Activated T-helper 2 cell treated with anti-CD3 and anti-CD28 coated beads, Interferon-gamma antibody, Interleukin-2, Interleukin-4, amounts not matched to agents 10 μg/mL and 5 μg/mL and 100 μg/mL, durations not matched to agents 14 hours and 24 hours and 36 hours (primary cell): ENCODE data around the gene TRIM71. TPM values are rescaled to one million over a fixed set of nuclear protein-coding genes. Genes with fewer than 3 reads are reported as not detected.

Experiments
- DNase-seq: peaks from one replicate; pipeline ENCODE4 v3.0.0; 2021; ENCODE audit warnings: low spot score
- H3K27ac Mint-ChIP-seq: one replicate; pipeline ENCODE4 v1.8.0; 2021; ENCODE audit warnings: mixed read lengths
- H3K27me3 Mint-ChIP-seq: one replicate; pipeline ENCODE4 v1.8.0; 2021; ENCODE audit warnings: low read depth, mixed read lengths
- H3K36me3 Mint-ChIP-seq: one replicate; pipeline ENCODE4 v1.8.0; 2021; ENCODE audit warnings: low read depth, mixed read lengths
- H3K4me1 Mint-ChIP-seq: one replicate; pipeline ENCODE4 v1.8.0; 2021; ENCODE audit warnings: low read depth, mixed read lengths
- H3K4me3 Mint-ChIP-seq: one replicate; pipeline ENCODE4 v1.8.0; 2021; ENCODE audit warnings: low read depth, mild to moderate bottlenecking, moderate library complexity, mixed read lengths
- H3K9me3 Mint-ChIP-seq: one replicate; pipeline ENCODE4 v1.8.0; 2021; ENCODE audit warnings: mixed read lengths
- intact Hi-C: fragments of 100-400 bp; cut with micrococcal nuclease; formaldehyde crosslinking; loops from one replicate; pipeline ENCODE4 v1.15.1; 2023
- total RNA-seq: library from RNA; stranded (reverse); gene quantifications from 2 replicates; pipeline ENCODE4 v1.2.3, GENCODE V29; 2022

Gene TRIM71
- total RNA-seq, 1 donor from 2014 or later: 0.05 TPM

- no peak for DNase-seq
- no peak overlapping the region for H3K27ac Mint-ChIP-seq
- H3K27me3 Mint-ChIP-seq: peaks cover 17% of the 10 kb centered on the region
- H3K9me3 Mint-ChIP-seq: no peaks in the 10 kb centered on the region
- intact Hi-C loops: no loop called here
- no peaks in the 10 kb centered on the region for H3K36me3 Mint-ChIP-seq
- H3K4me3 Mint-ChIP-seq: no peak overlapping the region
- H3K4me1 Mint-ChIP-seq: no peaks in the 10 kb centered on the region
These were observed 32.4 kb downstream of the TRIM71 start for GRCh38 chr3:32850226-32850625.

GRCh38 chr3:32850636-32851035 is 32.8 kb downstream of the TRIM71 start:
- intact Hi-C loops: no loop called here
- no peak for DNase-seq
- Mint-ChIP-seq H3K4me1 (no peaks in the 10 kb centered on the region), H3K36me3 (no peaks in the 10 kb centered on the region), H3K27me3 (peaks cover 17% of the 10 kb centered on the region), H3K9me3 (no peaks in the 10 kb centered on the region), H3K4me3 (no peak overlapping the region), H3K27ac (no peak overlapping the region)

GRCh38 chr3:32852146-32852545 is 34.3 kb downstream of the TRIM71 start:
- Mint-ChIP-seq H3K27ac (no peak overlapping the region), H3K9me3 (no peaks in the 10 kb centered on the region), H3K4me1 (no peaks in the 10 kb centered on the region), H3K36me3 (no peaks in the 10 kb centered on the region), H3K27me3 (peaks cover 15% of the 10 kb centered on the region), H3K4me3 (no peak overlapping the region)
- DNase-seq: no peak
- intact Hi-C loops: no loop called here

GRCh38 chr3:32855350-32855953 is 37.7 kb downstream of the TRIM71 start:
- intact Hi-C loops: no loop called here
- no peak for DNase-seq
- H3K27ac Mint-ChIP-seq: no peak overlapping the region

DNA sequence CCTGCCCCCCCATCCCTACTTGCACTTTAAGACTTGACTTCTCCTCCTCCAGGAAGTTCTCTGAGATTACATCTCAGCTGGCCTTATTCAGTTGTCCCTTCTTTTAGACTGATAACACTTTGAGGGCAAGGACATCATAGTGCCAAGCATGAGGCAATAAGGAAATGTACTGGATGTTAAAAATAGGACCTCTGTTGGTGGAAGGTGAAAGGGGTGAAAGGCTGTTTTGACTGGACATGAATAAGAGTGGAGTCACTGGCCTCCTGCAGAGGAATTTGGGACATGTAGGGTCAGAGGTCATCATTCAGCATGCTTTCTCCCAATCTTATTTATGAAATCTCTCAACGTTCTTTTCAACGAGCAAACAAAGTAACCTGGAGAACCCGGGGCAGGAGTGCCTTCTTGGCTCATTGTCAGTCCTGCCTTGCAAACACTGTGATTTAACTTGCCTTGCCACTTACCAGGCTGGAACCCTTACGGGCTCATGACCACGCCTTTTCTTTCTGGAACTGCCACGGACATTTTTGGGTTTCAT is 38.6 kb downstream of the TRIM71 start:
- no peak overlapping the region for H3K27ac Mint-ChIP-seq
- intact Hi-C loops: no loop called here
- peaks cover 15% of the 10 kb centered on the region for H3K27me3 Mint-ChIP-seq
- no peak overlapping the region for H3K4me3 Mint-ChIP-seq
- H3K9me3 Mint-ChIP-seq: no peaks in the 10 kb centered on the region
- no peaks in the 10 kb centered on the region for H3K4me1 Mint-ChIP-seq
- no peak for DNase-seq
- H3K36me3 Mint-ChIP-seq: no peaks in the 10 kb centered on the region

More at GRCh38 chr3:32855350-32855953, 37.7 kb downstream of the TRIM71 start:
- H3K4me1 Mint-ChIP-seq: no peaks in the 10 kb centered on the region
- no peaks in the 10 kb centered on the region for H3K36me3 Mint-ChIP-seq
- H3K4me3 Mint-ChIP-seq: no peak overlapping the region
- peaks cover 15% of the 10 kb centered on the region for H3K27me3 Mint-ChIP-seq
- H3K9me3 Mint-ChIP-seq: no peaks in the 10 kb centered on the region

DNA sequence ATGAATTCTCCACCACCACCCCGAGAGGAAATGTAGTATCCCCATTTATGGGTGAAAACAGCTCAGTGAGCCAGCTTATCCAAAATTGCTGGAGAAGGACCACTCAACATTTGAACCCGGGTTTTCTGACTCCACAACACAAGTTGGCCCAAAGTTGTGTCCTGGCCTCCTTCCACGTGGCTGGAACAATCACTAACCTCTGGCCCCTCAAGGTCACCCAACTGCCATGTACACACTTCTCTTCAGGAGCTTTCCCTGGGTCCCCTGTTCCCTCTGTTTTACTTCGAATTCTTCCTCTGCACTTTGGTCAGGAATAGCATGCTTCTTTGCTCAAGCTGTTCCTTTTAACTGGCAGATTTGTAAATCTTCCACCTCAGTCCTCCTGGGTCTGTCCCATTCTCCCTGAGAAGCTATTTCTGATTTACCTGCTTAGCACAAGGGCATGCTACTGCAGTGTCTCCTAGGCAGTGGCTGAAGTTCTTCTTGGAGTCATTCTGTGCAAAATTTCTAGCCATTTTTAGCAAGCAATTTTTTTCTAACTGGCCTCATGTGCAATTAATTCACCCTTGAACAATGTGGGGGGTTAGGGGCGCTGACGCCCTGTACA is 39.2 kb downstream of the TRIM71 start:
- no peak overlapping the region for H3K27ac Mint-ChIP-seq
- intact Hi-C loops: no loop called here
- no peak for DNase-seq
- H3K4me1 Mint-ChIP-seq: no peaks in the 10 kb centered on the region
- H3K36me3 Mint-ChIP-seq: no peaks in the 10 kb centered on the region
- H3K27me3 Mint-ChIP-seq: peaks cover 10% of the 10 kb centered on the region
- H3K4me3 Mint-ChIP-seq: no peak overlapping the region
- no peaks in the 10 kb centered on the region for H3K9me3 Mint-ChIP-seq

DNA sequence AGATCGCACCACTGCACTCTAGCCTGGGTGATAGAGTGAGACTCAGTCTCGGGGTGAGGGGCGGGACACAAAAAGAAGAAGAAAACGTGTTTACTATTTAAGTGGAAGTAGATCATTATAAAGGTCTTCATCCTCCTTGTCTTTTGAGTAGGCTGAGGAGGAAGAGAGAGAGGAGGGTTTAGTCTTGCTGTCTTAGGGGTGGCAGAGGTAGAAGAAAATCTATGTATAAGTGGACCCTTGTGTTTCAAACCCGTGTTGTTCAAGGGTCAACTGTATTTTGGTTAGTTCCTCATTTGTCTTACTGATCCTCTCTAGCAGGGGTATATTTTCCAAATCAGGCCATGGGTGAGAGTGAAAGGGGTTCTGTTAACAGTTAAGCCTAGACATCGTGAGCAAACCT is 40.1 kb downstream of the TRIM71 start:
- Mint-ChIP-seq H3K9me3 (no peaks in the 10 kb centered on the region), H3K4me1 (no peaks in the 10 kb centered on the region), H3K36me3 (no peaks in the 10 kb centered on the region), H3K27me3 (peaks cover 8% of the 10 kb centered on the region), H3K27ac (no peak overlapping the region), H3K4me3 (no peak overlapping the region)
- intact Hi-C loops: no loop called here
- no peak for DNase-seq

GRCh38 chr3:32859604-32860237 is 41.9 kb downstream of the TRIM71 start:
- H3K36me3 Mint-ChIP-seq: no peaks in the 10 kb centered on the region

DNA sequence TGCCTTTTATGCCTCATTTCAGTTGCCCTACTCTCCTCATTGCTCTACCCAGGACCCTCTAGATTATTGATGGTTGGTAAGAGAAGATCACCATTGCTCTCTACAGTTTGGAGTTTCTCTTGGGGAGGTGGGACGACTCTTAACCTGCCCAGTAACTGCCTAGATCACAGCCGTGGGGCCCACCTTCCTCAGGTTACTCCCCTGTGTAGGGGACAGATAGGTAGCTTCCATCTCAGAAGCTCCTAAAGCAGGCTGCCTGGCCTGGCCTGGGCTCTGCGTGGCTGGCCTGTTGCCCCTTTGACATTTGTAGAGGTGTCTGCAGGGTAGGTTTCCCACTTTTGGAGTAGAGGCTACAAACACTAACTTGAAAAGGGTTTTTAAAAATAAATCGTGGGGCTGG is 42.7 kb downstream of the TRIM71 start:
- Mint-ChIP-seq H3K4me1 (no peaks in the 10 kb centered on the region), H3K4me3 (no peak overlapping the region), H3K27ac (no peak overlapping the region), H3K9me3 (no peaks in the 10 kb centered on the region), H3K36me3 (no peaks in the 10 kb centered on the region), H3K27me3 (peaks cover 3% of the 10 kb centered on the region)
- no peak for DNase-seq
- intact Hi-C loops: no loop called here

More at GRCh38 chr3:32859604-32860237, 41.9 kb downstream of the TRIM71 start:
- H3K4me1 Mint-ChIP-seq: no peaks in the 10 kb centered on the region
- H3K27me3 Mint-ChIP-seq: peaks cover 4% of the 10 kb centered on the region
- intact Hi-C loops: no loop called here
- no peak overlapping the region for H3K27ac Mint-ChIP-seq
- no peak for DNase-seq
- no peak overlapping the region for H3K4me3 Mint-ChIP-seq
- H3K9me3 Mint-ChIP-seq: no peaks in the 10 kb centered on the region

GRCh38 chr3:32861681-32862080 is 43.9 kb downstream of the TRIM71 start:
- Mint-ChIP-seq H3K4me3 (no peak overlapping the region), H3K4me1 (no peaks in the 10 kb centered on the region), H3K27me3 (peaks cover 7% of the 10 kb centered on the region), H3K36me3 (no peaks in the 10 kb centered on the region), H3K27ac (no peak overlapping the region), H3K9me3 (no peaks in the 10 kb centered on the region)
- intact Hi-C loops: no loop called here
- DNase-seq: no peak

GRCh38 chr3:32862247-32862935 is 44.6 kb downstream of the TRIM71 start:
- no peak for DNase-seq
- H3K27me3 Mint-ChIP-seq: peaks cover 7% of the 10 kb centered on the region
- no peak overlapping the region for H3K27ac Mint-ChIP-seq
- H3K36me3 Mint-ChIP-seq: no peaks in the 10 kb centered on the region
- no peak overlapping the region for H3K4me3 Mint-ChIP-seq
- H3K4me1 Mint-ChIP-seq: no peaks in the 10 kb centered on the region
- intact Hi-C loops: no loop called here
- H3K9me3 Mint-ChIP-seq: no peaks in the 10 kb centered on the region

DNA sequence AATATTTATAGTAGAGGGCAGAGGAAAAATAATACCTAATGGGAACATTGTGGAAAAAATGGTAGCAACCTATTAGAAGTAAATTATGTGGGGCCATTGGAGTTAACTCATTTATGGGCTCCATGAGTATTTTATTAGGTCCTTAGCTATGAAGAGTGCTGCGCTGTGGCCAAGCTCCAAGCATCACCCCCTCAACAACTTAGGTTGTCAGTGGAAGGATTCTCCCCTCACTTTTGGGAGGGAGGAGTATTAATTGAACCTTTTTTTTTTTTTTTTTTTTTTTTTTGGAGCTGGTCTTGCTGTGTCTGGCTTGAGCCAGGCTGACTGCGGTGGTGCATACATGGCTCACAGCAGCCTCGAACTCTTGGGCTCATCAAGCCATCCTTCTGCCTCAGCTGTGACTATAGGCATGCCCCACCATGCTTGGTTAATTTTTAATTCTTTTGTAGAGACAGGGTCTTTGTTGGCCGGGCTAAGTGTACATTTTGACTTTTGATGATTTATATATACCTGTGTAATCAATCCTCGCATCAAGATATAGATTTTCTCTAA is 45.2 kb downstream of the TRIM71 start:
- no peak overlapping the region for H3K4me3 Mint-ChIP-seq
- H3K4me1 Mint-ChIP-seq: no peaks in the 10 kb centered on the region
- no peaks in the 10 kb centered on the region for H3K36me3 Mint-ChIP-seq
- intact Hi-C loops: no loop called here
- H3K9me3 Mint-ChIP-seq: no peaks in the 10 kb centered on the region
- H3K27ac Mint-ChIP-seq: no peak overlapping the region
- DNase-seq: no peak
- H3K27me3 Mint-ChIP-seq: peaks cover 11% of the 10 kb centered on the region
